Measurements from ENCODE around the gene SEPSECS. TPM values are rescaled to one million over a fixed set of nuclear protein-coding genes. Genes with fewer than 3 reads are reported as not detected.
A peak's percentile ranks its signal among the peaks of the same experiment; 100 is the strongest.

Gene SEPSECS
- total and polyA plus RNA-seq, 2 of the 13 experiments (the other 11 are each of a cell fraction or from before 2014, with no cell fraction given), result 9.4 to 14.3 TPM

GRCh38 chr4:25178838-25179261 lies 18.6 kb upstream of the SEPSECS start (continued):
- TF ChIP-seq ZC3H4 (CRISPR knock-in tag; IDR thresholded peaks at IDR 0.05; ENCODE audit: borderline replicate concordance) (no peak), ZNF329 (CRISPR knock-in tag; IDR thresholded peaks at IDR 0.05; ENCODE audit: low read depth) (no peak), SP140L (CRISPR knock-in tag; IDR thresholded peaks at IDR 0.05; ENCODE audit: borderline replicate concordance) (no peak), DR1 (CRISPR knock-in tag; IDR thresholded peaks at IDR 0.05) (no peak), DMAP1 (CRISPR knock-in tag; IDR thresholded peaks at IDR 0.05) (peak; percentile 54; the same call in 1 of the 2 replicates), ZNF556 (CRISPR knock-in tag; IDR thresholded peaks at IDR 0.05; ENCODE audit: borderline replicate concordance) (no peak), ZSCAN12 (CRISPR knock-in tag; IDR thresholded peaks at IDR 0.05) (no peak), ZNF709 (CRISPR knock-in tag; IDR thresholded peaks at IDR 0.05) (no peak), ZNF333 (CRISPR knock-in tag; IDR thresholded peaks at IDR 0.05; ENCODE audit: borderline replicate concordance) (no peak), CHCHD3 (CRISPR knock-in tag; IDR thresholded peaks at IDR 0.05) (no peak), KLF6 (CRISPR knock-in tag; IDR thresholded peaks at IDR 0.05) (no peak), ZMAT3 (CRISPR knock-in tag; conservative IDR thresholded peaks at IDR 0.05) (no peak), ZNF703 (CRISPR knock-in tag; IDR thresholded peaks at IDR 0.05; ENCODE audit: borderline replicate concordance) (no peak), SIN3A (IDR thresholded peaks at IDR 0.05; ENCODE audit: borderline replicate concordance, low read depth, low read length) (no peak), ZNF839 (CRISPR knock-in tag; IDR thresholded peaks at IDR 0.05; ENCODE audit: borderline replicate concordance) (no peak), ZNF564 (CRISPR knock-in tag; IDR thresholded peaks at IDR 0.05) (no peak), SETDB1 (CRISPR knock-in tag; IDR thresholded peaks at IDR 0.05; ENCODE audit: borderline replicate concordance) (no peak), ZNF879 (CRISPR knock-in tag; IDR thresholded peaks at IDR 0.05) (no peak), ZNF326 (CRISPR knock-in tag; IDR thresholded peaks at IDR 0.05; ENCODE audit: borderline replicate concordance) (no peak), ELF3 (CRISPR knock-in tag; IDR thresholded peaks at IDR 0.05) (peak; percentile 91), FIP1L1 (IDR thresholded peaks at IDR 0.05; ENCODE audit: borderline replicate concordance, insufficient read depth, low read depth, low read length) (no peak), ZSCAN21 (CRISPR knock-in tag; IDR thresholded peaks at IDR 0.05; ENCODE audit: borderline replicate concordance) (no peak), ZNF782 (CRISPR knock-in tag; IDR thresholded peaks at IDR 0.05; ENCODE audit: borderline replicate concordance) (no peak), ZNF225 (CRISPR knock-in tag; IDR thresholded peaks at IDR 0.05) (no peak), HIVEP1 (CRISPR knock-in tag; IDR thresholded peaks at IDR 0.05) (no peak), ZNF530 (CRISPR knock-in tag; IDR thresholded peaks at IDR 0.05; ENCODE audit: low read depth) (no peak), ZNF101 (CRISPR knock-in tag; IDR thresholded peaks at IDR 0.05; ENCODE audit: borderline replicate concordance, low read depth) (no peak), HNRNPH1 (optimal IDR thresholded peaks at IDR 0.05; ENCODE audit: low read depth, low read length) (no peak), ZNF24 (IDR thresholded peaks at IDR 0.05) (no peak), ZNF670 (CRISPR knock-in tag; IDR thresholded peaks at IDR 0.05; ENCODE audit: borderline replicate concordance) (no peak), HNRNPLL (IDR thresholded peaks at IDR 0.05; ENCODE audit: low read depth, low read length, poor library complexity, severe bottlenecking) (no peak), SKIL (CRISPR knock-in tag; IDR thresholded peaks at IDR 0.05; ENCODE audit: borderline replicate concordance) (no peak), ZBTB21 (CRISPR knock-in tag; IDR thresholded peaks at IDR 0.05) (no peak), SMAD3 (CRISPR knock-in tag; IDR thresholded peaks at IDR 0.05) (no peak)
